GM12864 (cell line): Measurements from ENCODE around the gene NEURL1.
"Not testable (repeated sequence)": the region's sequence is repeated elsewhere in the genome, so short reads cannot be mapped to it uniquely, and the experiment has no call there.

Experiments
- DNase-seq: peaks from one replicate; pipeline ENCODE4 v3.0.0-alpha.2; 2011; ENCODE audit warnings: low read depth
- H3K4me3 ChIP-seq: 2 replicates; pipeline ENCODE4 v1.5.1; 2011; ENCODE audit warnings: mild to moderate bottlenecking, low read depth, low read length, control low read depth
- CTCF ChIP-seq: IDR thresholded peaks from 2 replicates; pipeline ENCODE4 v1.5.1; 2011; ENCODE audit warnings: low read depth, mild to moderate bottlenecking, moderate library complexity, low read length, control low read depth, inconsistent platforms; ENCODE audit errors: missing control alignments

The NEURL1 gene

GRCh38 chr10:103605359-103606096 lies 112.0 kb downstream of the NEURL1 start:
- no peak overlapping the region for H3K4me3 ChIP-seq
- no peak for DNase-seq
- peak; percentile 88 for TF ChIP-seq CTCF

- not testable (repeated sequence) for H3K4me3 ChIP-seq
Measured at GRCh38 chr10:103606097-103606438, 112.6 kb downstream of the NEURL1 start.

GRCh38 chr10:103607051-103607450 lies 113.5 kb downstream of the NEURL1 start:
- DNase-seq, H3K4me3 ChIP-seq: not testable (repeated sequence)

More at GRCh38 chr10:103606097-103606438, 112.6 kb downstream of the NEURL1 start:
- DNase-seq: not testable (repeated sequence)

GRCh38 chr10:103608056-103608455 lies 114.6 kb downstream of the NEURL1 start:
- not testable (repeated sequence) for DNase-seq, H3K4me3 ChIP-seq

- H3K4me3 ChIP-seq: no peak overlapping the region
- no peak for DNase-seq
- TF ChIP-seq CTCF: no peak
Measured at GRCh38 chr10:103609231-103610082, 116.0 kb downstream of the NEURL1 start.

- TF ChIP-seq CTCF: no peak
- no peak for DNase-seq
- no peak overlapping the region for H3K4me3 ChIP-seq
Measured at GRCh38 chr10:103610083-103610472, 116.6 kb downstream of the NEURL1 start.

- no peak overlapping the region for H3K4me3 ChIP-seq
- no peak for DNase-seq
- TF ChIP-seq CTCF: no peak
Measured at GRCh38 chr10:103610921-103611511, 117.5 kb downstream of the NEURL1 start.

- DNase-seq: no peak
- H3K4me3 ChIP-seq: no peak overlapping the region
- TF ChIP-seq CTCF: no peak
Measured at GRCh38 chr10:103612462-103613365, 119.2 kb downstream of the NEURL1 start.
